Measurements from ENCODE around the gene ISOC1. TPM values are rescaled to one million over a fixed set of nuclear protein-coding genes. Genes with fewer than 3 reads are reported as not detected.
A peak's percentile ranks its signal among the peaks of the same experiment; 100 is the strongest.

Gene ISOC1
- 5.1 TPM for total RNA-seq

DNA sequence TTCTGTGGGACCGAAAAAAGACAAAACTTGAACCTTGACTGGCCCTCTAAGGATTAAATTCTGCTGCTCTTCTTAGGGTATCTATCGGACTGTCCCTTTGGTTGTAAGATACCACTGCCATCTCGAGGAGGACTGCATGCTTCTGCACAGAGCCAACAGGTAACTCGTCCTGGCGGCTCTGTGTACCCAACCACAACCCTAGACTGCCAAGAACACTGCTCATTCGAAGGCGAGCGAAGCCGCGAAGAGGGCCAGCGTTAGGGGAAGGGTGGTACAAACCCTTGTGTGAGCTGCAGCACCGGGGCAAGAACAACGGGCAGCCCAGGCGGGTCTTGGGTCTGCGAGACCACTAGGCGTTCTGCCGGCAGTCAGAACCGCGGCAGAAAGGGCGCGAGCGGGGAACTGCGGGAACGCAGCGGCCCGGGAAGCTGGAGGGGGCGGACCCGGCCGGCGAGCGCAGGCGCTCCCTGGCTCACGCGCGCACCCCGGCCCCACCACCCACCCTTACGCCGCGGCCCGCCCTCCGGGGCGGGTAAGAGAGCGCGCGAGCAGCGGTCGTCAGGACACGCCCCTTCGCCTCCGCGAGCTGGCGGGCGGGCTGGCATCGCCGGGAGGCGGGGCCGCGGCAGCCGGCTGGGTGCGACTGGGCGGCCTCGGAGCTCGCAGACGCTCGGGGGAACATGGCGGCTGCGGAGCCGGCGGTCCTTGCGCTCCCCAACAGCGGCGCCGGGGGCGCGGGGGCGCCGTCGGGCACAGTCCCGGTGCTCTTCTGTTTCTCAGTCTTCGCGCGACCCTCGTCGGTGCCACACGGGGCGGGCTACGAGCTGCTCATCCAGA is at the start of gene ISOC1:
Gene ISOC1, plus strand, starts transcription at position 663 of the 837 bp plus-strand sequence. Its CDS starts 18 bp downstream, at position 681.
- TF ChIP-seq, protein P1, sequence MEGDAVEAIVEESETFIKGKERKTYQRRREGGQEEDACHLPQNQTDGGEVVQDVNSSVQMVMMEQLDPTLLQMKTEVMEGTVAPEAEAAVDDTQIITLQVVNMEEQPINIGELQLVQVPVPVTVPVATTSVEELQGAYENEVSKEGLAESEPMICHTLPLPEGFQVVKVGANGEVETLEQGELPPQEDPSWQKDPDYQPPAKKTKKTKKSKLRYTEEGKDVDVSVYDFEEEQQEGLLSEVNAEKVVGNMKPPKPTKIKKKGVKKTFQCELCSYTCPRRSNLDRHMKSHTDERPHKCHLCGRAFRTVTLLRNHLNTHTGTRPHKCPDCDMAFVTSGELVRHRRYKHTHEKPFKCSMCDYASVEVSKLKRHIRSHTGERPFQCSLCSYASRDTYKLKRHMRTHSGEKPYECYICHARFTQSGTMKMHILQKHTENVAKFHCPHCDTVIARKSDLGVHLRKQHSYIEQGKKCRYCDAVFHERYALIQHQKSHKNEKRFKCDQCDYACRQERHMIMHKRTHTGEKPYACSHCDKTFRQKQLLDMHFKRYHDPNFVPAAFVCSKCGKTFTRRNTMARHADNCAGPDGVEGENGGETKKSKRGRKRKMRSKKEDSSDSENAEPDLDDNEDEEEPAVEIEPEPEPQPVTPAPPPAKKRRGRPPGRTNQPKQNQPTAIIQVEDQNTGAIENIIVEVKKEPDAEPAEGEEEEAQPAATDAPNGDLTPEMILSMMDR (IDR thresholded peaks at IDR 0.05) = no peak
- Histone ChIP-seq H3K27ac (peak within 1 kb of the TSS; percentile 71 to 76), H3K9me3 (no peaks in the 10 kb centered on the region), H3K4me3 (peak within 1 kb of the TSS; percentile 79 to 89), H3K27me3 (no peaks in the 10 kb centered on the region), H3K4me1 (peaks cover 0 to 15% of the 10 kb centered on the region in 2 donors), H3K36me3 (no peaks in the 10 kb centered on the region)
- intact Hi-C loops (cut with DNase I) = loop anchor here (5.0 kb wide), 1 partner anchor 1012 kb away; the partner anchor contains the start of gene SLC12A2
- peak; percentile 61 to 93 for DNase-seq (ENCODE audit: low spot score in 2 of 2)

DNA sequence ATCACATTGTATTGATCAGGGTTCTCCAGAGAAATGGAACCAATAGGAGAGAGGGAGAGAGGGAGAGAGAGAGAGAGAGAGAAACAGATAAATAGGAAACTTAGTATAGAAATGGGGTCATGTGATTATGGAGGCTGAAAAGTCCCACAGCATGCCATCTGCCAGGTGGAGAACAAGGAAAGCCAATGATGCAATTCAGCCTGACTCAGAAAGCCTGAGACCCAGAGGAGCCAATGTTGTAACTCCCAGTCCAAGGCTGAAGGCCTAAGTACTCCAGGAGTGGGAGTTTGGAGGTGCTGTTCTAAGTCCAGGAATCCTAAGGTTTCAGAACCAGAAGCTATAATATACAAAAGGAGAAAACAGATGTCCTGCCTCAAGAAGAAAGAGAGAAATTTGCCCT is 48.4 kb upstream of the ISOC1 start:
- Histone ChIP-seq H3K27me3 (no peaks in the 10 kb centered on the region), H3K27ac (no peak overlapping the region), H3K4me3 (no peak overlapping the region), H3K4me1 (no peaks in the 10 kb centered on the region), H3K9me3 (peaks cover 0 to 12% of the 10 kb centered on the region in 2 donors), H3K36me3 (no peaks in the 10 kb centered on the region)
- intact Hi-C loops (cut with DNase I) = no loop called here
- TF ChIP-seq, protein P1 (IDR thresholded peaks at IDR 0.05) = no peak
- no peak for DNase-seq (ENCODE audit: low spot score in 2 of 2)

DNA sequence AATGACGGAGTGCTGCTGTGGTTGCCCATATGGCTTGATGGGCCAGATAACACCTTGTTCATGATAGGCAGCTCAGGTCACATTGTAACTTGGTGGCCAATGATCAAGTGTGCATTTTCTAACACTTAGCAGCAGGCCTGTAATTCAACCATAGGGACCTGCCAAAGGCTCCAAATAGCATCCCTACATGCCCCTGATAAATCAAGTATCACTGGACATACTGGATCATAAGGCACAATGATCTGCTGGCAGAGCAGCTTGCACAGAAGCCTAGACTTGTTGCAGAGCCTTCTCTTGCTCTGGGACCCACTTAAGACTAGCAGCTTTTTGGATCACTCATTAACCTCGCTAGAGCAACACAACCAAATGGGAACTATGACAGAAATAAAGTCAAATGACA is 46.0 kb upstream of the ISOC1 start:
- DNase-seq (ENCODE audit: low spot score in 2 of 2) = no peak
- intact Hi-C loops (cut with DNase I) = no loop called here
- no peak overlapping the region for H3K4me3 ChIP-seq
- no peaks in the 10 kb centered on the region for H3K4me1 ChIP-seq
- TF ChIP-seq, protein P1 (IDR thresholded peaks at IDR 0.05) = no peak
- H3K27me3 ChIP-seq = no peaks in the 10 kb centered on the region
- H3K36me3 ChIP-seq = no peaks in the 10 kb centered on the region
- H3K9me3 ChIP-seq = peaks cover 0 to 12% of the 10 kb centered on the region in 2 donors
- H3K27ac ChIP-seq = no peak overlapping the region

DNA sequence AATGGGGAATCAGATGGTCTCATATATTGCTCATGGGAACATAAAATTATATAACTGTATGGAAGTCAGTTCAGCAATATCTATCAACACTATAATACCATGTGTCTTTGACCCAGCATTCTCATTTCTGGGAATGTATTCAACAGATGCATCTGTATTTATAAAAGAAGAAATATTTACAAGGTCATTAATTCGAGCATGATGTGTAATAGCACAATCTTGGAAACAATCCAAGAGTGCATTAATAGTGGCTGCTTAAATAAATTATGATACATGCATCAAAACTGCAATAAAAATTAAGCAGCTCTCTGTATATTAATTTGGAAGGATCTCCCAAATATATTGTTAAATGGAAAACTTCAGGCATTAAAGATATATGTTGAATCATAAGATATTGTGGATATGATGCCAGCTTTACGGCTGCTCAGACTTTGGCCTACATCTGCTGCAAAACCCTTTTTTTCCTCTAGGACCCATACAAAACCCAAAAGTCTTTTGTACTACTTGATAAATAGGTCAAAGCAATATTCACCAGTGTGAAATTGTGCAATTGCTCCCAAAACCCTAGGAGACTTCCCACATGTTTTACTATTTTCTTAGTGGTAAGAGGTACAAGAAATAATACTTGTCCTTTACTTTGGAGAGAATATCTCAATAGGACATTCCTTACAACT is 45.3 kb upstream of the ISOC1 start:
- H3K9me3 ChIP-seq = peaks cover 0 to 9% of the 10 kb centered on the region in 2 donors
- no peak overlapping the region for H3K4me3 ChIP-seq
- H3K36me3 ChIP-seq = no peaks in the 10 kb centered on the region
- intact Hi-C loops (cut with DNase I) = no loop called here
- TF ChIP-seq, protein P1 (IDR thresholded peaks at IDR 0.05) = no peak
- H3K4me1 ChIP-seq = no peaks in the 10 kb centered on the region
- no peaks in the 10 kb centered on the region for H3K27me3 ChIP-seq
- H3K27ac ChIP-seq = no peak overlapping the region
- no peak for DNase-seq (ENCODE audit: low spot score in 2 of 2)

DNA sequence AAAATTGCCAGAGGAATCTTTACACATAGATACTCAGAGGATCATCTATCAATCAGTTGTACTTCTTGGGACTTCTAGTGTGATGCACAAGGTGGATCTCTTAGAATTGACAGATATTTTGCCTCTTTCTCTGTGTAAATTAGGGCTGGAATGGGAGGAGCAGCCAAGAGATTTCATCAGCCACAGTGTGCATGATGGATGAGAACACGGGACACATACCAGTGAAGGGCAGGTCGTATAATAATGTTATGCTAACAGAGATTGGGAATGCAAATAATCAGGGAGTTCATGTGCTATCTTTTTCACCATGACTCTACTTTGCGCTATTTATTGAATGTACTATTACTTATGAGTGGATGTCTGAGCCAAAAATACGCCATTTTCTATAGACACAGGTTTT is 43.3 kb upstream of the ISOC1 start:
- intact Hi-C loops (cut with DNase I) = no loop called here
- DNase-seq (ENCODE audit: low spot score in 2 of 2) = no peak

More for the DNA sequence above, 43.3 kb upstream of the ISOC1 start:
- Histone ChIP-seq H3K36me3 (no peaks in the 10 kb centered on the region), H3K27ac (no peak overlapping the region), H3K4me1 (no peaks in the 10 kb centered on the region), H3K4me3 (no peak overlapping the region), H3K27me3 (no peaks in the 10 kb centered on the region), H3K9me3 (no peaks in the 10 kb centered on the region)
- TF ChIP-seq, protein P1 (IDR thresholded peaks at IDR 0.05) = no peak

Measured in ascending aorta (tissue), 2 donors.